Fibroblast of the aortic adventitia (primary cell): ENCODE measurements around the gene CPSF7. TPM values are rescaled to one million over a fixed set of nuclear protein-coding genes. Genes with fewer than 3 reads are reported as not detected.

Source experiments
- DNase-seq: peaks from one replicate; pipeline ENCODE4 v3.0.0-alpha.2; 2010; ENCODE audit warnings: low read depth
- H3K4me3 ChIP-seq: 2 replicates; pipeline ENCODE4 v1.5.1; 2011; ENCODE audit warnings: low read depth, mild to moderate bottlenecking, control low read depth, low read length, moderate library complexity
- CTCF ChIP-seq: IDR thresholded peaks from 2 replicates; pipeline ENCODE4 v1.5.1; 2011; ENCODE audit warnings: mild to moderate bottlenecking, low read length, control low read depth, inconsistent platforms; ENCODE audit not compliant: insufficient read depth
- total RNA-seq: library from RNA; depleted of rRNA; stranded (reverse); fragments of >200 nt; gene quantifications from 2 replicates; pipeline ENCODE4 v1.2.3, GENCODE V29; 2012; ENCODE audit warnings: low replicate concordance

CPSF7 gene
- total RNA-seq, 1 donor = 33.8 TPM

- no peak for DNase-seq
- TF ChIP-seq CTCF = no peak
- H3K4me3 ChIP-seq = no peak overlapping the region
Measured at GRCh38 chr11:61454520-61454919, 24.7 kb upstream of the CPSF7 start.

- no peak for DNase-seq
- TF ChIP-seq CTCF = no peak
- H3K4me3 ChIP-seq = no peak overlapping the region
Measured at GRCh38 chr11:61453695-61454094, 23.9 kb upstream of the CPSF7 start.

GRCh38 chr11:61452825-61453224 is 23.1 kb upstream of the CPSF7 start:
- DNase-seq = no peak
- TF ChIP-seq CTCF = no peak
- H3K4me3 ChIP-seq = no peak overlapping the region

GRCh38 chr11:61448552-61448927 is 18.8 kb upstream of the CPSF7 start:
- H3K4me3 ChIP-seq = no peak overlapping the region
- TF ChIP-seq CTCF = no peak
- DNase-seq = no peak

- H3K4me3 ChIP-seq = no peak overlapping the region
- no peak for TF ChIP-seq CTCF
- no peak for DNase-seq
Measured at GRCh38 chr11:61447601-61448551, 18.1 kb upstream of the CPSF7 start.

DNA sequence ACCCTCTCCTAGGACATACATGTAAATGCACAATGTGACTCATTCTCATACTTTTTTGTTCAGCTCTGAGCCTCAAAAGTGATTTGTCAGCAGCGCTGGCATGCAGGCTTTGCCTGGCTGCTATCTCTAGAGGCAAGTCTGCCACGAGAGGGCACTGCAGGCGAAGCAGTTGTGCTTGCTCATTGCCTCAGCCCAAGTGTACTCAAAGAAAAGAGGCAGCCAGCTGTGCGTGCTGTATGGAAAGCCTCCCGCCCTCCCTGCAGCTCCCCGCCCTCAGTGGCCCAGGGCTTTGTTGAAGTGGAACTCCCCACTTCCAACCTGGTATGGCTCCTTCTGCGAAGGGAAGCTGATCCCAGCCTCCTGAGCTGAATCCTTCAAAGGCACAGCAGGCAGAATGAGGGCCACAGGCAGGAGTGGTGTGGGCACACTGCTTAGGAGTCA is 16.5 kb upstream of the CPSF7 start:
- DNase-seq = peak; percentile 98
- no peak overlapping the region for H3K4me3 ChIP-seq
- peak; percentile 90 for TF ChIP-seq CTCF
